IMR-90 (cell line): ENCODE measurements around the gene GRAMD2B. TPM values are rescaled to one million over a fixed set of nuclear protein-coding genes. Genes with fewer than 3 reads are reported as not detected.

Source experiments
- ATAC-seq: fragments of 200-7000 bp; cut with Tn5 transposase; 2 replicates; pipeline ENCODE4 v1.9.1; 2020; ENCODE audit warnings: low read depth, mild to moderate bottlenecking, moderate library complexity
- BruUV-seq: library from RNA; stranded (reverse); fragments of 400-500 nt; replicated peaks from 2 replicates; lab custom pipeline; 2021; lab: Mats Ljungman, UMichigan
- CTCF ChIA-PET: fragments of 300-600 bp; formaldehyde crosslinking; extraction: SDS; loops from one replicate; lab custom pipeline; 2021; ENCODE audit warnings: antibody characterized with exemption; lab: Yijun Ruan, JAX
- POLR2A ChIA-PET: fragments of 300-600 bp; sonication (Branson Sonifier 250); formaldehyde crosslinking; loops from one replicate; lab custom pipeline; 2022; ENCODE audit warnings: antibody characterized with exemption; ENCODE audit not compliant: unreplicated experiment; lab: Charles Lee
- DNase-seq: peaks from one replicate; pipeline ENCODE4 v3.0.0; 2013
- H2AFZ ChIP-seq: replicated peaks from 2 replicates; pipeline ENCODE3; 2013; ENCODE audit warnings: low read length, mild to moderate bottlenecking; ENCODE audit not compliant: poor library complexity
- H2AK5ac ChIP-seq: 2 replicates; pipeline ENCODE4 v1.6.1; 2013; ENCODE audit warnings: low read depth, low read length, inconsistent platforms
- H2AK9ac ChIP-seq: replicated peaks from 2 replicates; pipeline ENCODE3; 2013; ENCODE audit warnings: mild to moderate bottlenecking, low read depth, low read length, moderate library complexity; ENCODE audit not compliant: poor library complexity
- H2BK120ac ChIP-seq: 2 replicates; pipeline ENCODE4 v1.6.1; 2013; ENCODE audit warnings: low read depth, low read length, inconsistent platforms
- H2BK15ac ChIP-seq: 3 replicates; pipeline ENCODE4 v1.6.1; 2013; ENCODE audit warnings: low read depth, low read length, inconsistent platforms
- H2BK20ac ChIP-seq: 2 replicates; pipeline ENCODE4 v1.6.1; 2013; ENCODE audit warnings: low read depth, mild to moderate bottlenecking, inconsistent platforms, low read length, moderate library complexity
- H2BK5ac ChIP-seq: 2 replicates; pipeline ENCODE4 v1.6.1; 2013; ENCODE audit warnings: mild to moderate bottlenecking, low read depth, low read length, inconsistent platforms; ENCODE audit not compliant: poor library complexity, severe bottlenecking
- H3K14ac ChIP-seq: replicated peaks from 2 replicates; pipeline ENCODE4 v1.6.1; 2013; ENCODE audit warnings: low read depth, low read length, inconsistent platforms
- H3K18ac ChIP-seq: 2 replicates; pipeline ENCODE4 v1.6.1; 2013; ENCODE audit warnings: low read depth, low read length, control low read depth
- H3K23ac ChIP-seq: 2 replicates; pipeline ENCODE4 v1.6.1; 2013; ENCODE audit warnings: low read depth, low read length, inconsistent platforms
- H3K27ac ChIP-seq: 2 replicates; pipeline ENCODE4 v1.5.1; 2013; ENCODE audit warnings: mild to moderate bottlenecking, control low read depth, low read length; ENCODE audit not compliant: insufficient read depth
- H3K27me3 ChIP-seq: 2 replicates; pipeline ENCODE4 v1.6.1; 2013; ENCODE audit warnings: low read length; ENCODE audit not compliant: control insufficient read depth, insufficient read depth
- H3K36me3 ChIP-seq: 2 replicates; pipeline ENCODE4 v1.6.1; 2013; ENCODE audit warnings: low read length, mixed read lengths; ENCODE audit not compliant: control insufficient read depth, insufficient read depth
- H3K4ac ChIP-seq: 2 replicates; pipeline ENCODE4 v1.6.1; 2013; ENCODE audit warnings: low read depth, low read length, inconsistent platforms
- H3K4me1 ChIP-seq: 2 replicates; pipeline ENCODE4 v1.6.1; 2013; ENCODE audit warnings: low read length, mixed read lengths; ENCODE audit not compliant: control insufficient read depth, insufficient read depth
- H3K4me2 ChIP-seq: 2 replicates; pipeline ENCODE4 v1.6.1; 2013; ENCODE audit warnings: low read depth, mild to moderate bottlenecking, control low read depth, low read length, moderate library complexity
- H3K4me3 ChIP-seq: 2 replicates; pipeline ENCODE4 v1.5.1; 2013; ENCODE audit warnings: low read depth, mild to moderate bottlenecking, control low read depth, low read length, moderate library complexity; ENCODE audit not compliant: insufficient read depth
- H3K56ac ChIP-seq: 2 replicates; pipeline ENCODE4 v1.6.1; 2013; ENCODE audit warnings: low read length, inconsistent platforms; ENCODE audit not compliant: insufficient read depth; ENCODE audit errors: extremely low read depth
- H3K79me1 ChIP-seq, 2 experiments: 2 replicates each; pipeline ENCODE4 v1.6.1; 2013; ENCODE audit warnings: low read length in 2 of 2, inconsistent platforms in 1 of 2, low read depth in 1 of 2
- H3K9ac ChIP-seq: 2 replicates; pipeline ENCODE4 v1.6.1; 2013; ENCODE audit warnings: low read depth, low read length, control low read depth
- H3K9me1 ChIP-seq: 2 replicates; pipeline ENCODE4 v1.6.1; 2013; ENCODE audit warnings: low read length, inconsistent platforms; ENCODE audit not compliant: insufficient read depth
- H3K9me3 ChIP-seq: 2 replicates; pipeline ENCODE4 v1.6.1; 2013; ENCODE audit warnings: low read length; ENCODE audit not compliant: control insufficient read depth, insufficient read depth
- H4K20me1 ChIP-seq: 2 replicates; pipeline ENCODE4 v1.6.1; 2013; ENCODE audit warnings: low read length, inconsistent platforms; ENCODE audit not compliant: insufficient read depth
- H4K5ac ChIP-seq: 2 replicates; pipeline ENCODE4 v1.6.1; 2013; ENCODE audit warnings: mild to moderate bottlenecking, low read depth, low read length, control low read depth
- H4K8ac ChIP-seq, 2 experiments: 2 replicates each; pipeline ENCODE4 v1.6.1; 2013; ENCODE audit warnings: low read depth in 2 of 2, low read length in 2 of 2, control low read depth in 1 of 2, inconsistent platforms in 1 of 2
- H4K91ac ChIP-seq: 2 replicates; pipeline ENCODE4 v1.6.1; 2013; ENCODE audit warnings: low read depth, low read length, inconsistent platforms; ENCODE audit not compliant: insufficient read depth
- CEBPB ChIP-seq: IDR thresholded peaks from 2 replicates; pipeline ENCODE4 v1.6.1; 2012; ENCODE audit warnings: low read depth, low read length, improper control_type of control experiment
- CTCF ChIP-seq: conservative IDR thresholded peaks from 2 replicates; pipeline ENCODE4 v1.5.1; 2012; ENCODE audit warnings: mild to moderate bottlenecking, low read depth, low read length, improper control_type of control experiment
- ELK1 ChIP-seq: fragments of 150-350 bp; IDR thresholded peaks from 2 replicates; pipeline ENCODE4 v1.6.1; 2016; ENCODE audit warnings: low read depth, mild to moderate bottlenecking, low read length, moderate library complexity, borderline replicate concordance
- FOS ChIP-seq: fragments of 150-350 bp; IDR thresholded peaks from 2 replicates; pipeline ENCODE4 v1.6.1; 2016; ENCODE audit warnings: low read depth, low read length
- MAZ ChIP-seq: IDR thresholded peaks from 2 replicates; pipeline ENCODE4 v1.6.1; 2012; ENCODE audit warnings: low read depth, mild to moderate bottlenecking, low read length, improper control_type of control experiment, moderate library complexity, borderline replicate concordance
- NFE2L2 ChIP-seq: fragments of 150-350 bp; IDR thresholded peaks from 2 replicates; pipeline ENCODE4 v1.6.1; 2016; ENCODE audit warnings: low read depth, mild to moderate bottlenecking, low read length
- POLR2A ChIP-seq: IDR thresholded peaks from 2 replicates; pipeline ENCODE4 v1.6.1; 2012; ENCODE audit warnings: mild to moderate bottlenecking, low read depth, low read length
- RAD21 ChIP-seq: IDR thresholded peaks from 2 replicates; pipeline ENCODE4 v1.6.1; 2012; ENCODE audit warnings: low read length, improper control_type of control experiment
- RCOR1 ChIP-seq: IDR thresholded peaks from 2 replicates; pipeline ENCODE4 v1.6.1; 2012; ENCODE audit warnings: mild to moderate bottlenecking, low read length, improper control_type of control experiment; ENCODE audit not compliant: insufficient replicate concordance
- SMC3 ChIP-seq: fragments of 150-350 bp; IDR thresholded peaks from 2 replicates; pipeline ENCODE4 v1.6.1; 2016; ENCODE audit warnings: low read depth, mild to moderate bottlenecking, antibody characterized with exemption, low read length, moderate library complexity
- WGBS, 2 experiments: methylation state at CpG; one replicate each; pipeline versions ENCODE4 v1.1.5 to v1.1.7; 2013; ENCODE audit warnings: missing lambda C conversion rate in 2 of 2; ENCODE audit not compliant: insufficient read length in 1 of 2; ENCODE audit errors: extremely low coverage in 2 of 2; 5-methylcytosine and 5-hydroxymethylcytosine counted together
- dilution Hi-C: fragments of 300-500 bp; cut with HindIII; formaldehyde crosslinking; loops from one replicate; pipeline ENCODE4 v1.14.3; 2018; ENCODE audit warnings: low sequenced_read_pairs; ENCODE audit not compliant: unreplicated experiment
- in situ Hi-C: fragments of 300-500 bp; cut with MboI; formaldehyde crosslinking; loops from 3 replicates; pipeline ENCODE4 v1.14.3; 2019; ENCODE audit warnings: low sequenced_read_pairs, inconsistent platforms, mixed read lengths
- intact Hi-C: fragments of 100-400 bp; cut with micrococcal nuclease; formaldehyde crosslinking; loops from 2 replicates; pipeline ENCODE4 v1.10.0; 2022
- polyA plus RNA-seq, 3 experiments: library from polyadenylated mRNA; depleted of rRNA; stranded (reverse); fragments of >200 nt; gene quantifications; 2 replicates each; pipeline ENCODE4 v1.2.3, GENCODE V29; 2012; ENCODE audit warnings: low replicate concordance in 1 of 3
- total RNA-seq: library from RNA; depleted of rRNA; stranded (reverse); fragments of >200 nt; gene quantifications from 2 replicates; pipeline ENCODE4 v1.2.3, GENCODE V29; 2012

The GRAMD2B gene
- total and polyA plus RNA-seq, 2 of the 4 experiments (the other 2 are of a cell fraction), result 13.9 to 20.3 TPM

GRCh38 chr5:126492939-126493338 lies 69.7 kb downstream of the GRAMD2B start:
- in situ Hi-C loops, result no loop called here
- DNase-seq (peak; percentile 40), ATAC-seq (no peak)
- H3K4me2 ChIP-seq, result no peak overlapping the region
- no peak overlapping the region for H3K56ac ChIP-seq
- no peak overlapping the region for H3K9ac ChIP-seq
- H3K27ac ChIP-seq, result no peak overlapping the region
- H2BK15ac ChIP-seq, result no peak overlapping the region
- no peak overlapping the region for H2BK120ac ChIP-seq
- H3K27me3 ChIP-seq, result no peaks in the 10 kb centered on the region
- no peak overlapping the region for H4K8ac ChIP-seq
- H2AK9ac ChIP-seq, result no peak overlapping the region
- no peak overlapping the region for H3K4me3 ChIP-seq
- dilution Hi-C loops, result no loop called here
- ChIA-PET CTCF (interaction anchor here (0.9 kb wide), 1 partner anchor 19 kb away, joined by 3 read pairs; no protein-coding TSS in a partner anchor), POLR2A (no interaction called here)
- H3K9me1 ChIP-seq, result 0 out of 2 replicates have a peak, but pooled peaks cover 3% of the 10 kb centered on the region
- H3K23ac ChIP-seq, result no peak overlapping the region
- 0 out of 2 replicates have a peak, but pooled peaks have one; percentile 24 for TF ChIP-seq CEBPB
- TF ChIP-seq CTCF, result peak; percentile 32
- TF ChIP-seq SMC3, result no peak
- TF ChIP-seq NFE2L2, result no peak
- TF ChIP-seq RAD21, result peak; percentile 26; the same call in 1 of the 2 replicates
- no peak for TF ChIP-seq ELK1
- TF ChIP-seq RCOR1, result no peak
- no peak for TF ChIP-seq MAZ
- TF ChIP-seq FOS, result no peak
- TF ChIP-seq POLR2A, result no peak
- H2BK20ac ChIP-seq, result no peak overlapping the region
- H4K91ac ChIP-seq, result no peak overlapping the region
- peaks cover 16% of the 10 kb centered on the region for H3K36me3 ChIP-seq
- no peaks in the 10 kb centered on the region for H3K4me1 ChIP-seq
- no peaks in the 10 kb centered on the region for H3K79me1 ChIP-seq
- no peak overlapping the region for H3K14ac ChIP-seq
- intact Hi-C loops, result no loop called here
- no peak overlapping the region for H4K5ac ChIP-seq
- H2AK5ac ChIP-seq, result no peak overlapping the region
- H3K4ac ChIP-seq, result no peak overlapping the region
- no peaks in the 10 kb centered on the region for H4K20me1 ChIP-seq
- BruUV-seq, result no TSS peak
- H2AFZ ChIP-seq, result no peak overlapping the region
- whole genome bisulfite sequencing, 2 experiments, result 70% methylated on average over 2 of the region's 8 CpGs; no CpG with 5 or more reads in 1 of the 2 experiments
- H3K9me3 ChIP-seq, result no peaks in the 10 kb centered on the region
- H3K18ac ChIP-seq, result no peak overlapping the region
- no peak overlapping the region for H2BK5ac ChIP-seq
